NK-92 treated with Interleukin-12 subunit alpha and Interleukin-12 subunit beta, amount 100 ng/mL, for 24 hours (cell line): Measurements from ENCODE around the gene NUDT14.

Experiments used
- DNase-seq: peaks from one replicate; lab custom pipeline; 2025; lab: John Stamatoyannopoulos, UW

The NUDT14 gene

GRCh38 chr14:105158794-105159193, 22.3 kb downstream of the NUDT14 start:
- no peak for DNase-seq

- DNase-seq = no peak
Observed at GRCh38 chr14:105157872-105158271, 23.2 kb downstream of the NUDT14 start.

- no peak for DNase-seq
Observed at GRCh38 chr14:105156414-105157375, 24.4 kb downstream of the NUDT14 start.

- DNase-seq = no peak
Observed at GRCh38 chr14:105155681-105156413, 25.3 kb downstream of the NUDT14 start.

GRCh38 chr14:105155071-105155651, 26.0 kb downstream of the NUDT14 start:
- no peak for DNase-seq

- DNase-seq = no peak
Observed at GRCh38 chr14:105154476-105154871, 26.6 kb downstream of the NUDT14 start.

- no peak for DNase-seq
Observed at GRCh38 chr14:105153739-105154475, 27.2 kb downstream of the NUDT14 start.

- no peak for DNase-seq
Observed at GRCh38 chr14:105153331-105153731, 27.8 kb downstream of the NUDT14 start.

- no peak for DNase-seq
Observed at GRCh38 chr14:105152794-105153241, 28.3 kb downstream of the NUDT14 start.

- DNase-seq = no peak
Observed at GRCh38 chr14:105151838-105152793, 29.0 kb downstream of the NUDT14 start.

- no peak for DNase-seq
Observed at GRCh38 chr14:105151084-105151837, 29.9 kb downstream of the NUDT14 start.

- DNase-seq = no peak
Observed at GRCh38 chr14:105150368-105151083, 30.6 kb downstream of the NUDT14 start.

- no peak for DNase-seq
Observed at GRCh38 chr14:105150026-105150367, 31.1 kb downstream of the NUDT14 start.

- no peak for DNase-seq
Observed at GRCh38 chr14:105149146-105149781, 31.8 kb downstream of the NUDT14 start.

- DNase-seq = no peak
Observed at GRCh38 chr14:105148604-105149145, 32.4 kb downstream of the NUDT14 start.

GRCh38 chr14:105147671-105148603, 33.2 kb downstream of the NUDT14 start:
- DNase-seq = no peak

- no peak for DNase-seq
Observed at GRCh38 chr14:105146976-105147635, 34.0 kb downstream of the NUDT14 start.
